HG03565 (cell line): Measurements from ENCODE around the gene AMACR.
"Not testable (repeated sequence)": the region's sequence is repeated elsewhere in the genome, so short reads cannot be mapped to it uniquely, and the experiment has no call there.

ENCODE experiments used
- ATAC-seq: cut with Tn5 transposase; IDR thresholded peaks from one replicate; pipeline ENCODE4 v1.9.1; 2021; ENCODE audit warnings: mild to moderate bottlenecking, moderate library complexity; ENCODE audit not compliant: unreplicated experiment

Gene AMACR

DNA sequence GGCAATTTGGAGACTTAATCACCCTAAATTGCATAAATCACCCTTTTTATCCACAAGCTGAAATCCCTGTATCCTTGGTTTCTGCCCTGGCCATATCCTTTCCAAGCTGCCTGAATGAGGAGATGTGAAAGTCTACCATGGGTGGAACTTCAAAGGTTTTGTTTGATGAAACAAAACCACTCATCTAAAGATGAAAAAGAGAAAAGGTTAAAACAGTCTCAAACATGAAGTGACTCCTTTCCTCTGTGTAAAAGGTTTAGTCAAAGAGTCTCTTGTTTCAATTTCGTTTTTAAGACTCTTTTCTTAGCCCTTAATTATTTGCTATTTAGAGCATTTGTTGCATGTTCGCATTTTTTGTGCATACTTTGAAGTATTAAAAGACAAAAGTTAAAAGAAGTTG is 34.6 kb downstream of the AMACR start:
- ATAC-seq, result no peak

DNA sequence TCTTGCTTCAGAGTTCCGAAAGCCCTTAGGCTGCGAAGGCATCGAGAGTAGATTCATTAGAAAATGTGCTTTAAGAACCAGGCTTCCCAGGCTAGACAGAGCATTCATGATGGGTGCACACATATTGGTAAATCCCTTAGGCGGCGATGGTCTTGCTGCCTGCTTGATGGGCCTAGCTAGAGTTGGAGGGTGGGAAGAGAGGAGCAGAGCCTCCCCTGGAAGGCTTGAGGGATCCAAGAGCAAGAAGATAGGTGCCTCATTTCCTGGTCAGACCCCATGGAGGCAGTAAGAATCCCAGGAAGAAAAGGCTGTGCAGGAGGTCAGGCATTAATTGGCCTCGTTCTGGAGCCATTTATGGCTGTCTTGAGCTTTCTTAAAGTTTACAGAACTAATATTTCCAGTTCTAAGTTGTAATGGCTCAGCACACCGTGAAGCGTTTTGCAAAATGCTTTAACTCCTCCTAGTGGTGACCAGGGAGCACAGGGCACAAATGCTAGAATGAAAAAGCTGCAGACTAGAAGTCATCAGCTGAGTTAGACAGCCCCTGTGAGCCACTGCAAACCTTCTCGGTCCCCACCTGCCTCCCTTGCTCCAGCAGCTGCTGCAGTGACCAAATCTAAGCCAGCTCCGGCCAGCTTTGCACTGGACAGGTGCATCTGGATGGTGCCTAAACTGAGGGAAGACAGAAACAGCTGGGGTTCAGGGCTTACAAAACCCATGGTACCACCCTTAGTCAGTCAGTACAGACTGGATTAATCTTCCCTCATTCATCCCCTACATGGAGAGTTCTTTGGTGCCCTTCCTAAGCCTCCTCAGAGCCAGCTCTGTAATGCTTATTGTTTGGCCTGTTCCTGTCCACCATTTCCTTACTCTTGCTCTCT is 38.0 kb downstream of the AMACR start:
- peak; percentile 67 for ATAC-seq

DNA sequence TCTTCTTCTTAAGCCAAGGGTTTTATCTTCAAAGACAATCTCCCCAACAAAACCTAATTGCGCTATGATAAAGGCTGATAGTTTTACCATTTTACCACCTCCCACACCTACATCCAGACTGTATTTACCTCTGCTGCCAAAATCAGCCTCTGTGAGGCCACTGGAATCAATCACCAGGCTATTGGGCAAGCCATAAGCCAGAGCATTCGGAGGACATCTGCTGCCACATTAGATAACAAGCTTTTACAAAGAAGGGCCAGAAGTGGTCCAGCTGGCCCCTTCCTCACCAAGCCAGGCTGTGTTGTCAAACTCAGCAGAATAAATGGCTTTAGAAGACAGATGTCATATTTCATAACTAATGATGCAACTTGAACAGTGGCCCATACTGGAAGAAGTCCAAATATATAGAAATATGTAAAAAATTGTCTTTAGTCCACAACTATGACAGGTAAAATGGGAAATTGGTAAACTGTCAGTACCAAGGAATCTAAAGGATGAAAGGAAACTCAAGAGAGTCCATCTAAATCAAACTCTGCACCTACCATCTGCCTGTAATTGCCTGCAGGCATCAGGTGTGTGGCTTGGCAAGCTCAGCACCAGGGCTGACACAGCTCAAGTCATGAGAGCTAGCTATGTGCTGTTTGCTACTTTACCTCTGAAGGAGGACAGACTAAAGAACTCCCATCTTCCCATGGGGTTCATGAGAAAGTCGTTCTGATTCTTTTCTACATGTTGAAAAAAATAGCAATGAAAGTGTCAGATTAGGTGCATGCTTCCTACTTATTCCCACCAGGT is 39.4 kb downstream of the AMACR start:
- ATAC-seq, result no peak

DNA sequence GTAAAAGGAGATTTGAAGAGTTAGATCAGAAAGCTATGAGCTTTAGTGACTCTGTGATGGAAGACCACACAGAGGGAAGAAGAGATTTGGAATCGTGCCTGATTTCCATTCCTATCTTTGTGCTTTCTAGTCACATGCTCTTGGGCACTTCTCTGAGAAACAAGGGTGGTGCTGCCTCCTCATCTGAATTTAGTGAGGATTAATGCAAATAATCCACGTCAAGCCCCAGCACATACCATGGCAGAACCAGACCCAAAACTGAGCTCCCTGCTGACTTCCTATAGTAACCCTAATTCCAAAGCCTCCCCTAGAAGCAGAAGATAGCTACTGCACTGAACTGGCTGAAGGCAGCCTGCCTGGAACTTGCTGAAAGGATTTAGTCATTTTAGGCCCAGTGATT is 41.0 kb downstream of the AMACR start:
- ATAC-seq, result no peak

DNA sequence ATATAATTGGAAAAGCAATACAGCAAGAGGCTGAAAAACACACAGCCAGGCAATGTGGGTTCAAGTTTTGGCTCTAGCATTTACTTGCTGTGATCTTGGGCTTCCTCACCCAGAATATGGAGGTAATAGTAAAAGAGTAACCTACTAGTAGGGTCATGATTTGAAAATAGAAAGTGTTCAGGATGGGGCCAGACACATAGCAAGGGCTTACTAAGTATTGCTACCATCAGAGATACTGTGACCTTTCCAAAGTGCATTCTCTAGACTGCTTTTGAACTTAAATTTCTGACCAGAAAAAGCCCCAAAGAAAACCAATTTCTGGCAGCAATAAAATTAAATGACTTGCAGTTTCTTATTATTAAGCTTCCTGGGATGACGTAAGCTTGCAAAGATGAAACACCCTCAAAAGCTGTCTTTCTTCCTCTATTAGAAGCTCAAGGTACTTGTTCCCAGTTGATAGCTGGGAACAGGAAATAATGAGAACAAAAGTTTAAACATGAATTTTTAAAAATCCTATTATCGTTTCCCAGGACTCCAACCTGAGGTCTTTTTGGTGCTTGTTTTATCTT is 43.6 kb downstream of the AMACR start:
- ATAC-seq, result no peak

DNA sequence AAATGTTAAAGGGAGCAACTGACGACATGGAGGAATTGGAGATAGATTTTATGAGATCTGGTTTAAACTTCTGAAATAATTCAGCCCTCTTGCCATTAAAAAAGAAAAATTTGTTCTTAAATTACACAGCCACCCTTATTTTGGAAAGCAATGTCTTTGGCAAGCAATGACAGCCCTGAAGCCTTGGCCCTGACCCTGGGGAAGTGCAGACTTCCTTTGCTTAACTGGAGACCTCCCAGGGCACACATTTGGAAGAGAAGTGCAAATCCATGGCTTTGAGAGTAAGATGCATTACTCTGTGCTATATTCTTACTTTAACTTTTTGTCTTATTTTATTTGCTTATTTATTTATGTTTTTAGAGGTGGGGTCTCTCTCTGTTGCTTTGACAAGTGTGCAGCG is 49.7 kb downstream of the AMACR start:
- no peak for ATAC-seq

DNA sequence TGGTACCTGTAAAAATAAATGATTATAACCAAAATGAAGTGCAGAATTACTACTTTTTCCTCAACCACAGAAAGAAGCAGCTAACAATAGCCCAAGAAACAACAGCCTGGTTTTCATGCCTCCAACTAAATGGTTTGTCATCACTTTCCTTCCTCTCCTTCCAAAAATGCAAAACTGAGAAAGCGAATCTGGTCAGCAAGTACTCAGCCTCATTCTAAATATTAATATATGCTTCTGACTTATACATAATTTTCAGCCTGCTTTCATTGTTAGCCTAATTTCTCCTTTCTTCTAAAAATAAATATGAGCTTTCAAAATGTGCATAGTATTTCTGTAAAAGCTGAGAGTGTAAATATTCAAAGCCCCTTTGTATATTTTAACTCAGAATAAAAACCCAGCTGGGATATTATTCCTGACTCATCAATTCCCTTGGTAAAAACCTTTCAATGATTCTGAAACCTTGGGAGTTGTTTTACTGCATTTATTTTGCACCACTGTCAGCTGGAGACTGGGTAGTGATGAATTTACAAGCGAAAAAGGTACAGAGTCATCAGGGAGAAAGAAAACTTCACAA is 50.2 kb downstream of the AMACR start:
- no peak for ATAC-seq

DNA sequence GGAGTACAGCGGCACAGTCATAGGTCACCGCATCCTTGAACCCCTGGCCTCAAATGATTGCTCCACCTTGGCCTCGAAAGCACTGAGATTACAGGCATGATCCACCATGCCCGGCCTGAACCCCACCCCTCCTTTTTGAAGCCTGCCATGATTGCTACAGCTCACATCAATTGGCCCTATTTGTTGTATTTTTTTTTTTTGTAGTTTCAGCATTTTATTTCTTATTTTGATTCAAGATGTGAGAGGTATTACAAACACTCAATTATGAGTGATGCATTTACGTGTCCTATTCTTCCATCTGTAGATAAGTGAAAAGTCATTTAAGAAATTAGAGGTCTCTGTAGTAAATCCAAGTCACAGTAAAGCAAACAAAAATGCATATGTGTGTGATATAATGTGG is 55.7 kb downstream of the AMACR start:
- not testable (repeated sequence) for ATAC-seq

DNA sequence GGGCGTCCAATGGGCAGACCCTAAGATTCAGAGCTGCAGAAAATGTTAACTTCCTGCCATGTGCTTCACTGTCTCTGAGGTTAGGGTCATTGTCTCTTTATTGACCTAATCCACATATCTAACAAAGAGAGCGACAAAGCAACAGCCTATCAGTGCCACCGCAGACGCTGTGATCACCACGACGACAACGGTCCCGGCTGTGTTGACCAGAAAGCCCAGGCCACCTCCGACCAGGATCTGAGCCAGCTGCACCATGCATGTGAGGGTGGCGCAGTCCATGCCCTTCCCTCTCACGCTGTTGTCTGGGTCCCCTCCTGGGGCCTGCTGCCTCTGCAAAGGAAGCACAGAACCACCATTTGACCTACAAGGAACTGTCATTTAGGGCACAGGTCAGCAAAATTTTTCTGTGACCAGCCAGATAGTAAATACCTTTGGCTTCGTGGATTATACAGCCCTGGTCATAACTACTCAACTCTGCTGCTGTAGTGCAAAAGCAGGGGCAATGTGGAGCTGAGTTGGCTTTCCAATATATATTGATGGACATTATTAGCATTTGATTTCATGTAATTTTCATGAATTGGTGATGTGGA is 63.2 kb downstream of the AMACR start:
- no peak for ATAC-seq

DNA sequence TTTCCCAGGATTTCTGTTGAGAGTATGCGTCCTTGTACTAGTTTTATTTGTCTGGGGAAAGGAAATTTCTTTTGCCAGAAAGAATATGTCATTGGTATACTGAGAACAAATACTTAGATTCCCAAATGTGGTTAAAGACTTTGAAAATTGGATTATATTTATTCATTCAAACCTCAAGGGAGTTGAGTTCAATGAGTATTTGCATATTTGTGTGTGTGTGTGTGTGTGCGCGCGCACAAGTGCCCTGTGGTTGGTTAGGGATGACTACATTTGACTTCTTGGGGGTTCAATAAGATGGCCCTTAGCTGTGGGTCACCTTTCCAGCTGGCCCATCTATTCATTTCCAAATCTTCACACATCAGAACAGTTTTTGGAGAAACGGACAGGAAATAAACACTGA is 66.8 kb downstream of the AMACR start:
- no peak for ATAC-seq

DNA sequence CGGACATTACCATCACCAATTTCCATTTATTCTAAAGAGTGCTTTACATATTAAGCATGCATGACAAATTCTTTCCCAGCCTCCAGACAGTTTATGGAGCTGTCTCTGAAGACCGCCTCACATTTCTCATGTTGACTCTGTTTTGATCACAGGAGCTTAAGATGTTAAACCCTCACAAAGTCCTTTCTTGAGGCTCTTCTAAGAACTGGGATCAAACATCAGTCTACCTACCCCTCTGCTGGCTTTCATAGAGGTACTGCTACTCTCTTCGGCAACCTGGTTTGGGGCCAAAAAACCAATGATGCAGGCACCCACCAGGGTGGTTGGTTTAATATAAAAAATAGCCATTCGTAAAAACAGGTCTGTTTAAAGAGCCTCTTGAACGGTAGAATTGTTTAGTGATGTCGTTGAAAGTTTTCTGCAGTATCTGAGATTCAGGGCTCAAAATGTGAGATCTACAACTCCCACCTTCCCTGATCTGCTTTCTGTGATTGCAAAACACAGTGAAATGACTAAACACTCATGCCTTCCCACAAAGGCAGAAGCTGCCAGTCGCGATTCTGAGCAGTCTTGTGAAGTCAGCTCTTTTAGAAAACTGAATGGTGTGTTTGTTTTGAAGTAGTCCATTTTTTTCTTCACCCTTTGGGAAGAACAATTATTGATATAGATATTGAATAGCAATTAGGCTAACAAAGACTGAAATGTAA is 68.1 kb downstream of the AMACR start:
- no peak for ATAC-seq

DNA sequence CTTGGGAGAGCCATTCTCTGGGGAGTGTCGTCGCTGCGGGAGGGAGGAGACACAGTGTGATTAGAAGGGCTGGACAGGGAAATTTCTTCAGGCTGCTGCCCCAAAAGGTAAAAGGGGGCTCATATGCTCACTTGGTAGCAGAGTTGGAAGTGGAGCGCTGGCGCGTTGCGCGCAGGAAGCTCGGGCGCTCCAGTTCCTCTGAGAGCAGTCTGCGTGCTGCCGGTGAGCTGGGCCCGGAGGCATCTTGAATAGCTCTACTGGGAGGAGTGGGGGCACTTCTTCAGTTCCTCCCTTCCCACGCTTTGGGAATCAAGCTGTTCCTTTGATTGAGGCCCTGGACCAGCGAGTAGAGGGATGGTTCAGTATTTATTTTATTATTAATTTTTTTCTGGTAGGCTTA is 69.0 kb downstream of the AMACR start:
- ATAC-seq, result no peak

DNA sequence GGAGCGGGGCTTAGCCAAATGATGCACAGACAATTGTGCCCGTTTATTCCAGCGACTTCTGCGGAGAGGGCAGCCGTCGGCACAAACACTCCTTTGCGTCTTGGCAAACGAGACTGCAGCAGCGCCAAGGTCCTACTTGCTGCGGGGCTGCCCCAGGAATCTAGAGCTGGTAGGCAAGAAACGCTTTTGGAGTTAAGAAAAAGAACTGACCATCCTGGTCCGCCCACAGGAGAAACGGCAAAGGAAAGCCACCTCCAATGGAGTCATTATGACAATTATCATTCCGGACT is 69.4 kb downstream of the AMACR start:
- no peak for ATAC-seq

DNA sequence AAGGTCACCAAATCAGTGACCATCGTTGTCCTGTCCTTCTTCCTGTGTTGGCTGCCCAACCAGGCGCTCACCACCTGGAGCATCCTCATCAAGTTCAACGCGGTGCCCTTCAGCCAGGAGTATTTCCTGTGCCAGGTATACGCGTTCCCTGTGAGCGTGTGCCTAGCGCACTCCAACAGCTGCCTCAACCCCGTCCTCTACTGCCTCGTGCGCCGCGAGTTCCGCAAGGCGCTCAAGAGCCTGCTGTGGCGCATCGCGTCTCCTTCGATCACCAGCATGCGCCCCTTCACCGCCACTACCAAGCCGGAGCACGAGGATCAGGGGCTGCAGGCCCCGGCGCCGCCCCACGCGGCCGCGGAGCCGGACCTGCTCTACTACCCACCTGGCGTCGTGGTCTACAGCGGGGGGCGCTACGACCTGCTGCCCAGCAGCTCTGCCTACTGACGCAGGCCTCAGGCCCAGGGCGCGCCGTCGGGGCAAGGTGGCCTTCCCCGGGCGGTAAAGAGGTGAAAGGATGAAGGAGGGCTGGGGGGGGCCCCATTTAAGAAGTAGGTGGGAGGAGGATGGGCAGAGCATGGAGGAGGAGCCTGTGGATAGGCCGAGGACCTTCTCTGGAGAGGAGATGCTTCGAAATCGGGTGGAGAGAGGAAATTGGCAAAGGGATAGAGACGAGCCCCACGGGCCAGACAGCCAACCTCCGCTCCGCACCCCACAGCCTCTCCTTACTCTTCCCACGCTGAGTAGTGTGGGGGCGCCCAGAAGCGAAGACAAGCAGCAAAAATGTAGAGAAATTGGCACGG is 69.9 kb downstream of the AMACR start:
- ATAC-seq, result no peak

DNA sequence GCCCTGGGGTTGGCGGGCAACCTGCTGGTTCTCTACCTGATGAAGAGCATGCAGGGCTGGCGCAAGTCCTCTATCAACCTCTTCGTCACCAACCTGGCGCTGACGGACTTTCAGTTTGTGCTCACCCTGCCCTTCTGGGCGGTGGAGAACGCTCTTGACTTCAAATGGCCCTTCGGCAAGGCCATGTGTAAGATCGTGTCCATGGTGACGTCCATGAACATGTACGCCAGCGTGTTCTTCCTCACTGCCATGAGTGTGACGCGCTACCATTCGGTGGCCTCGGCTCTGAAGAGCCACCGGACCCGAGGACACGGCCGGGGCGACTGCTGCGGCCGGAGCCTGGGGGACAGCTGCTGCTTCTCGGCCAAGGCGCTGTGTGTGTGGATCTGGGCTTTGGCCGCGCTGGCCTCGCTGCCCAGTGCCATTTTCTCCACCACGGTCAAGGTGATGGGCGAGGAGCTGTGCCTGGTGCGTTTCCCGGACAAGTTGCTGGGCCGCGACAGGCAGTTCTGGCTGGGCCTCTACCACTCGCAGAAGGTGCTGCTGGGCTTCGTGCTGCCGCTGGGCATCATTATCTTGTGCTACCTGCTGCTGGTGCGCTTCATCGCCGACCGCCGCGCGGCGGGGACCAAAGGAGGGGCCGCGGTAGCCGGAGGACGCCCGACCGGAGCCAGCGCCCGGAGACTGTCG is 70.7 kb downstream of the AMACR start:
- no peak for ATAC-seq

DNA sequence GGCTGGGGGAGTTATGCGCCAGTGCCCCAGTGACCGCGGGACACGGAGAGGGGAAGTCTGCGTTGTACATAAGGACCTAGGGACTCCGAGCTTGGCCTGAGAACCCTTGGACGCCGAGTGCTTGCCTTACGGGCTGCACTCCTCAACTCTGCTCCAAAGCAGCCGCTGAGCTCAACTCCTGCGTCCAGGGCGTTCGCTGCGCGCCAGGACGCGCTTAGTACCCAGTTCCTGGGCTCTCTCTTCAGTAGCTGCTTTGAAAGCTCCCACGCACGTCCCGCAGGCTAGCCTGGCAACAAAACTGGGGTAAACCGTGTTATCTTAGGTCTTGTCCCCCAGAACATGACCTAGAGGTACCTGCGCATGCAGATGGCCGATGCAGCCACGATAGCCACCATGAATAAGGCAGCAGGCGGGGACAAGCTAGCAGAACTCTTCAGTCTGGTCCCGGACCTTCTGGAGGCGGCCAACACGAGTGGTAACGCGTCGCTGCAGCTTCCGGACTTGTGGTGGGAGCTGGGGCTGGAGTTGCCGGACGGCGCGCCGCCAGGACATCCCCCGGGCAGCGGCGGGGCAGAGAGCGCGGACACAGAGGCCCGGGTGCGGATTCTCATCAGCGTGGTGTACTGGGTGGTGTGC is 71.4 kb downstream of the AMACR start, which contains the start of gene RXFP3:
TSS of gene RXFP3 (plus strand) at position 6 of the 636 bp plus-strand sequence. CDS start at position 361, 355 bp downstream.
- no peak for ATAC-seq
